HepG2 (cell line): ENCODE results near the gene COX14. TPM values are rescaled to one million over a fixed set of nuclear protein-coding genes. Genes with fewer than 3 reads are reported as not detected.

Experiments used
- ATAC-seq: fragments of 200-7000 bp; cut with Tn5 transposase; 3 replicates; pipeline ENCODE4 v1.9.1; 2020; ENCODE audit warnings: mild to moderate bottlenecking, moderate library complexity
- BruUV-seq: library from RNA; stranded (reverse); fragments of 400-500 nt; replicated peaks from 2 replicates; lab custom pipeline; 2021; lab: Mats Ljungman, UMichigan
- CTCF ChIA-PET: fragments of 300-600 bp; formaldehyde crosslinking; extraction: SDS; loops from one replicate; lab custom pipeline; 2021; ENCODE audit warnings: low total read pairs, inconsistent platforms, low intra/inter-chr PET ratio; lab: Yijun Ruan, JAX
- POLR2A ChIA-PET: fragments of 350-600 bp; sonication (Branson Sonifier 250); formaldehyde crosslinking; loops from one replicate; lab custom pipeline; 2020; ENCODE audit warnings: antibody characterized with exemption, inconsistent platforms; lab: Yijun Ruan, JAX
- DNase-seq: peaks from one replicate; pipeline ENCODE4 v3.0.0-alpha.2; 2015; ENCODE audit warnings: low spot score
- FAIRE-seq: peaks from 3 replicates; lab custom pipeline; 2011; peaks lifted over from hg19 to GRCh38; lab: Jason Lieb, UNC
- H2AFZ ChIP-seq: one replicate; pipeline ENCODE4 v1.6.1; 2011; ENCODE audit warnings: low read length, inconsistent platforms
- H3K27ac ChIP-seq: fragments of 300-600 bp; 3 replicates; pipeline ENCODE4 v1.8.0; 2011; ENCODE audit warnings: mixed run types, mild to moderate bottlenecking, mixed read lengths, low read length, inconsistent platforms; ENCODE audit not compliant: insufficient read depth; ENCODE audit errors: extremely low read length
- H3K27me3 ChIP-seq, 2 experiments: fragments of 200-600 bp in 1 of 2; 2 replicates in 1 of 2; 3 replicates in 1 of 2; pipeline versions ENCODE4 v1.6.0 to v1.8.0; 2011; ENCODE audit warnings: low read length in 2 of 2, mild to moderate bottlenecking in 2 of 2, moderate library complexity in 2 of 2, inconsistent platforms in 1 of 2; ENCODE audit not compliant: insufficient read depth in 2 of 2, control insufficient read depth in 1 of 2
- H3K36me3 ChIP-seq, 2 experiments: fragments of 200-600 bp in 1 of 2; replicated peaks in 1 of 2; 2 replicates in 1 of 2; 3 replicates in 1 of 2; pipeline versions ENCODE4 v1.5.1 to v1.8.0; 2011; ENCODE audit warnings: low read length in 2 of 2, inconsistent platforms in 1 of 2; ENCODE audit not compliant: insufficient read depth in 2 of 2, control insufficient read depth in 1 of 2
- H3K4me1 ChIP-seq: 2 replicates; pipeline ENCODE4 v1.5.1; 2012; ENCODE audit warnings: low read length, inconsistent platforms; ENCODE audit not compliant: insufficient read depth
- H3K4me2 ChIP-seq: 2 replicates; pipeline ENCODE4 v1.6.0; 2011; ENCODE audit warnings: low read depth, low read length, inconsistent platforms
- H3K4me3 ChIP-seq, 3 experiments: fragments of 200-600 bp in 1 of 3; sonication (generic), shearing (Covaris generic) in 1 of 3; replicated peaks in 1 of 3; 2 replicates each; pipeline ENCODE4 v1.5.1; 2011 to 2016; ENCODE audit warnings: low read length in 3 of 3, inconsistent platforms in 2 of 3, low read depth in 2 of 3, mild to moderate bottlenecking in 2 of 3, control low read depth in 1 of 3, mixed read lengths in 1 of 3; ENCODE audit not compliant: insufficient read depth in 1 of 3
- H3K79me2 ChIP-seq: one replicate; pipeline ENCODE4 v1.6.1; 2011; ENCODE audit warnings: low read length, inconsistent platforms; ENCODE audit not compliant: insufficient read depth
- H3K9ac ChIP-seq: 2 replicates; pipeline ENCODE4 v1.6.0; 2011; ENCODE audit warnings: mild to moderate bottlenecking, low read depth, low read length, inconsistent platforms; ENCODE audit not compliant: insufficient read depth
- H3K9me3 ChIP-seq: 2 replicates; pipeline ENCODE4 v1.5.1; 2012; ENCODE audit warnings: mild to moderate bottlenecking, low read length
- H4K20me1 ChIP-seq: 2 replicates; pipeline ENCODE4 v1.6.0; 2011; ENCODE audit warnings: inconsistent platforms, mild to moderate bottlenecking, low read length, moderate library complexity; ENCODE audit not compliant: insufficient read depth
- FOXJ3 ChIP-seq: sonication (generic); formaldehyde crosslinking; IDR thresholded peaks from 2 replicates; pipeline ENCODE4 v1.4.0; 2020; ENCODE audit warnings: missing genetic modification reagents, mild to moderate bottlenecking, borderline replicate concordance
- FOXM1 ChIP-seq: sonication (generic); formaldehyde crosslinking; IDR thresholded peaks from 2 replicates; pipeline ENCODE4 v1.5.0; 2020; ENCODE audit warnings: missing genetic modification reagents
- SAP130 ChIP-seq: IDR thresholded peaks from 2 replicates; pipeline ENCODE4 v1.6.1; 2016; ENCODE audit warnings: low read depth
- TBX3 ChIP-seq: fragments of 450-650 bp; IDR thresholded peaks from 2 replicates; pipeline ENCODE4 v1.6.1; 2017; ENCODE audit warnings: antibody characterized with exemption, mild to moderate bottlenecking, inconsistent platforms, borderline replicate concordance
- ZNF207 ChIP-seq: fragments of 450-650 bp; IDR thresholded peaks from 2 replicates; pipeline ENCODE4 v1.6.1; 2016; ENCODE audit warnings: antibody characterized with exemption, borderline replicate concordance
- ZNF225 ChIP-seq: sonication (generic); formaldehyde crosslinking; IDR thresholded peaks from 2 replicates; pipeline ENCODE4 v1.4.0; 2020; ENCODE audit warnings: mild to moderate bottlenecking, missing genetic modification reagents
- ZNF382 ChIP-seq: sonication (generic); formaldehyde crosslinking; IDR thresholded peaks from 2 replicates; pipeline ENCODE4 v1.5.0; 2020; ENCODE audit warnings: missing genetic modification reagents, mild to moderate bottlenecking, borderline replicate concordance
- ZNF577 ChIP-seq: sonication (generic); formaldehyde crosslinking; IDR thresholded peaks from 2 replicates; pipeline ENCODE4 v1.4.0; 2020; ENCODE audit warnings: mild to moderate bottlenecking, low read depth, missing genetic modification reagents, borderline replicate concordance
- ZNF747 ChIP-seq: sonication (generic); formaldehyde crosslinking; IDR thresholded peaks from 2 replicates; pipeline ENCODE4 v1.8.1; 2023; ENCODE audit warnings: missing genetic modification reagents, mild to moderate bottlenecking, borderline replicate concordance
- WGBS: methylation state at CpG from one replicate; pipeline ENCODE4 v1.1.6; 2017; ENCODE audit warnings: low lambda C conversion rate; 5-methylcytosine and 5-hydroxymethylcytosine counted together
- in situ Hi-C: cut with HindIII; loops from 2 replicates; pipeline ENCODE4 v1.10.0; 2017; ENCODE audit warnings: low pct_unique_long_range_greater_than_20kb; ENCODE audit not compliant: extremely low pct_ligation_motif_present
- intact Hi-C: fragments of 100-400 bp; cut with micrococcal nuclease; formaldehyde crosslinking; loops from one replicate; pipeline ENCODE4 v1.10.0; 2022; ENCODE audit not compliant: unreplicated experiment
- polyA plus RNA-seq, 8 experiments: library from polyadenylated mRNA; depleted of rRNA in 3 of 8; stranded (reverse) in 7 of 8; unstranded in 1 of 8; fragments of >200 nt; fragmentation: Illumina TruSeq in 4 of 8; extraction: Trizol in 4 of 8; gene quantifications; 2 replicates each; pipeline versions ENCODE4 v1.2.1 to v1.2.3, GENCODE V29; 2011 to 2016; ENCODE audit warnings: low read depth in 4 of 8, missing spikeins in 1 of 8, mixed read lengths in 1 of 8; ENCODE audit not compliant: insufficient read depth in 1 of 8
- total RNA-seq, 5 experiments: library from RNA; depleted of rRNA; stranded (reverse); fragments of >200 nt; fragmentation: Illumina TruSeq; extraction: Trizol; gene quantifications; 2 replicates each; pipeline ENCODE4 v1.2.3, GENCODE V29; 2016; ENCODE audit warnings: low read depth in 1 of 5
- TF ChIP-seq, protein P1 (sequence below): sonication (generic); formaldehyde crosslinking; IDR thresholded peaks from 2 replicates; pipeline ENCODE4 v1.8.0; 2022; ENCODE audit warnings: mild to moderate bottlenecking, missing genetic modification reagents, moderate library complexity
- TF ChIP-seq, protein P2 (sequence below): sonication (generic); formaldehyde crosslinking; IDR thresholded peaks from 2 replicates; pipeline ENCODE4 v1.5.0; 2020; ENCODE audit warnings: mild to moderate bottlenecking, missing genetic modification reagents

COX14 gene
- total and polyA plus RNA-seq, 2 of the 13 experiments (the other 11 are each of a cell fraction or from before 2014, with no cell fraction given): 53.0 to 71.6 TPM

- H3K9me3 ChIP-seq: no peaks in the 10 kb centered on the region
- H2AFZ ChIP-seq: no peak overlapping the region
- H4K20me1 ChIP-seq: no peaks in the 10 kb centered on the region
- no peak overlapping the region for H3K4me2 ChIP-seq
- TF ChIP-seq TBX3 (no peak), FOXJ3 (CRISPR knock-in tag) (no peak), ZNF747 (CRISPR knock-in tag) (no peak), ZNF577 (CRISPR knock-in tag) (no peak), SAP130 (no peak), ZNF225 (no peak), FOXM1 (CRISPR knock-in tag) (no peak), ZNF207 (no peak), ZNF382 (CRISPR knock-in tag) (no peak)
- TF ChIP-seq, protein P1, sequence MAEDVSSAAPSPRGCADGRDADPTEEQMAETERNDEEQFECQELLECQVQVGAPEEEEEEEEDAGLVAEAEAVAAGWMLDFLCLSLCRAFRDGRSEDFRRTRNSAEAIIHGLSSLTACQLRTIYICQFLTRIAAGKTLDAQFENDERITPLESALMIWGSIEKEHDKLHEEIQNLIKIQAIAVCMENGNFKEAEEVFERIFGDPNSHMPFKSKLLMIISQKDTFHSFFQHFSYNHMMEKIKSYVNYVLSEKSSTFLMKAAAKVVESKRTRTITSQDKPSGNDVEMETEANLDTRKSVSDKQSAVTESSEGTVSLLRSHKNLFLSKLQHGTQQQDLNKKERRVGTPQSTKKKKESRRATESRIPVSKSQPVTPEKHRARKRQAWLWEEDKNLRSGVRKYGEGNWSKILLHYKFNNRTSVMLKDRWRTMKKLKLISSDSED: no peak
- TF ChIP-seq, protein P2, sequence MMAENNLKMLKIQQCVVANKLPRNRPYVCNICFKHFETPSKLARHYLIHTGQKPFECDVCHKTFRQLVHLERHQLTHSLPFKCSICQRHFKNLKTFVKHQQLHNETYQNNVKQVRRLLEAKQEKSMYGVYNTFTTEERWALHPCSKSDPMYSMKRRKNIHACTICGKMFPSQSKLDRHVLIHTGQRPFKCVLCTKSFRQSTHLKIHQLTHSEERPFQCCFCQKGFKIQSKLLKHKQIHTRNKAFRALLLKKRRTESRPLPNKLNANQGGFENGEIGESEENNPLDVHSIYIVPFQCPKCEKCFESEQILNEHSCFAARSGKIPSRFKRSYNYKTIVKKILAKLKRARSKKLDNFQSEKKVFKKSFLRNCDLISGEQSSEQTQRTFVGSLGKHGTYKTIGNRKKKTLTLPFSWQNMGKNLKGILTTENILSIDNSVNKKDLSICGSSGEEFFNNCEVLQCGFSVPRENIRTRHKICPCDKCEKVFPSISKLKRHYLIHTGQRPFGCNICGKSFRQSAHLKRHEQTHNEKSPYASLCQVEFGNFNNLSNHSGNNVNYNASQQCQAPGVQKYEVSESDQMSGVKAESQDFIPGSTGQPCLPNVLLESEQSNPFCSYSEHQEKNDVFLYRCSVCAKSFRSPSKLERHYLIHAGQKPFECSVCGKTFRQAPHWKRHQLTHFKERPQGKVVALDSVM (CRISPR knock-in tag): no peak
- TF ChIP-seq, all 625 proteins: peak for 0
- FAIRE-seq (no peak), DNase-seq (no peak), ATAC-seq (no peak)
- in situ Hi-C loops (loop anchor here (5.0 kb wide), 1 partner anchor 48 kb away; no protein-coding TSS in a partner anchor), intact Hi-C loops (no loop called here)
- H3K27me3 ChIP-seq: no peaks in the 10 kb centered on the region
- ChIA-PET POLR2A (interaction anchor here (2.2 to 2.3 kb wide), 2 partner anchors 17 to 38 kb away, joined by 10 to 11 read pairs; partner anchors contain the start of genes CERS5 and COX14), CTCF (no interaction called here)
- H3K4me3 ChIP-seq: no peak overlapping the region
- H3K4me1 ChIP-seq: no peaks in the 10 kb centered on the region
- no peak overlapping the region for H3K27ac ChIP-seq
- H3K79me2 ChIP-seq: no peaks in the 10 kb centered on the region
- 97% methylated on average over 4 of the region's 4 CpGs for WGBS
- BruUV-seq: no TSS peak
- H3K9ac ChIP-seq: no peak overlapping the region
- peaks cover 10 to 31% of the 10 kb centered on the region in 2 experiments for H3K36me3 ChIP-seq
Observed at GRCh38 chr12:50129290-50129689, 17.3 kb downstream of the COX14 start.
